NCI-H524 treated with DMSO at 0.1 percent for 48 hours (cell line): ENCODE data around the gene IRF4.
"Not testable (repeated sequence)": the region's sequence is repeated elsewhere in the genome, so short reads cannot be mapped to it uniquely, and the experiment has no call there.

Experiments
- DNase-seq: peaks from one replicate; lab custom pipeline; 2025; lab: John Stamatoyannopoulos, UW

The IRF4 gene

GRCh38 chr6:422433-423054, 31.0 kb downstream of the IRF4 start:
- no peak for DNase-seq

GRCh38 chr6:423055-423798, 31.7 kb downstream of the IRF4 start:
- DNase-seq = no peak

GRCh38 chr6:423799-424345, 32.3 kb downstream of the IRF4 start:
- DNase-seq = no peak

- no peak for DNase-seq
Observed at GRCh38 chr6:424741-425417, 33.3 kb downstream of the IRF4 start.

- DNase-seq = not testable (repeated sequence)
Observed at GRCh38 chr6:425418-425788, 33.9 kb downstream of the IRF4 start.

DNA sequence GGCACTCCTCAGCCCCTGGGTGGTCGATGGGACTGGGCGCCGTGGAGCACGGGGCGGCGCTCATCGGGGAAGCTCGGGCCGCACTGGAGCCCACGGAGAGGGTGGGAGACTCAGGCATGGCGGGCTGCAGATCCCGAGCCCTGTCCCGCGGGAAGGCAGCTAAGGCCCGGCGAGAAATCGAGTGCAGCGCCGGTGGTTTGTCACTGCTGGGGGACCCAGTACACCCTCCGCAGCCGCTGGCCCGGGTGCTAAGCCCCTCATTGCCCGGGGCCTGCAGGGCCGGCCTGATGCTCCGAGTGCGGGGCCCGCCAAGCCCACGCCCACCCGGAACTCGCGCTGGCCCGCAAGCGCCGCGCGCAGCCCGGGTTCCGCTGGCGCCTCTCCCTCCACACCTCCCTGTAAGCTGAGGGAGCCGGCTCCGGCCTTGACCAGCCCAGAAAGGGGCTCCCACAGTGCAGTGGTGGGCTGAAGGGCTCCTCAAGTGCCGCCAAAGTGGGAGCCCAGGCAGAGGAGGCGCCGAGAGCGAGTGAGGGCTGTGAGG, 34.7 kb downstream of the IRF4 start:
- DNase-seq = not testable (repeated sequence)

DNA sequence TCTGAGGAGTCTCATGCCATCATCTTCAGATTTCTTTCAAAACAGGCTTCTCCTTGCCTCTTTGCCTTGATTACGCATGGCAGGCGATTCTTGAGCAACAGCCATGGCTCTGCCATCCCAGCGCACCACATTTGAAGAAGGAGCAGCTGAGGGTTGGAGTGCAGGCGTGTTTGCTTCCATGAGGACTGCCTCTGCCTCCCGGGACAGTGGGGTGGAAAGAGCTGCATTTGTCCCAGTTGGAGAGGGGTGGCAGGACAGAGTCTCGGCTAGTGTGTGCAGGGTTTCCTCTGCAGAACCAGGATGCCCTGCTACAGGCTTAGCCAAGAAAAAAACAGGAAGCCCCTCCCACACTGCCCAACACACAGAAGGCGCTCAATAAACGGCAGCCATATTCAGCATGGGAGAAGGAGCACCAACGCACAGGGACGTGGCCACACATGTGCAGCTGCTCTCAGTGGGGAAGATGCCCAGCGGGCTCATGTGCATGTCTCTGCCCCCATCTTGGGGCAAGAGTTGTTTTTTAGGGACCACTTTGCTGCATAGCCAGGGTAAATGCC, 36.6 kb downstream of the IRF4 start:
- no peak for DNase-seq

DNA sequence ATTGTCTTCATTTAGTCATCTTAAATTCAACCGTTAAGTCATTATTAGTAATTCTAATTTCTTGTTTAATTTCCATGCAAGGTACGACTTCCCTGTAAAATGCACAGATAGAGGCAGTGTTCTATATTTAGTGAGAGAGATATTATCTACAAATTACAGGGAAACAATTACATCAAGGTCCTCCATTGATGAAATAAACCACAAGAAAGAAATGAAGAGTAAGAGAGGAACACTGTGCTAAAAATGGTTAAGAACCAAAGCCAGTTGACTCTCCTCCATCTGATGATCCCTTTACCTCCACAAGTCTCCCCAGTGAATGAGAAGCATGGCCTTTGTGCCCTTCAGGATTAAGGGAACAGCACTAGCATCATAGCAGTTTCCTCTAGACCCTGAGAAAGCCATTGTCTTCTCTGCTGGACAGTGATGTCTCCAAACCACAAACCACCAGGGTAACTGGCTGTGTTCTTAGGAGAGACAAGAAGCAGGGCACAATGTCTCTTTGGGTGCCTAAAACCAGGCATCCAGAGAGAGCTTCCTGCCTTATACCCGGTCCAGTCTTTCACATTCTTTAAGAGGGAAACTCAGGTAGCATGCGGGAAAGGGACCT, 38.1 kb downstream of the IRF4 start:
- no peak for DNase-seq

- no peak for DNase-seq
Observed at GRCh38 chr6:431504-431903, 40.0 kb downstream of the IRF4 start.

DNA sequence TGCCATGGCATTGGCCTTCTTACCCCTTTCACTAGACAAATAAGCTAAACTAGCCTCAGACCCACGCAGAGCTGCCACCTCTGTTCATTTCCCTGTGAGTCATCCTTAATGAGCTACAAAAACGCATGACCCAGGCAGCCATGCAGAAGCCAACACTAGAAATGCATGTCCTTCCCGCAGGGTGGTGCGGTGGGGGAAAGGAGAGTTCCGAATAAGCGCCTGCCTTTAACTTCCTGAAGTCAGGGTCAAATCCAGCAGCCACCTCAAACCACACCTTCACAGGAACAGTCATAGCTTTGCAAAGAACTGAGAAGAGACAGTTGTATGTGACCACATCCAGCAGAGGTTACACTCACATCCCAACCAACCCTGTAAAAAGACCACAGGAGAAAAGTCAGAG, 40.4 kb downstream of the IRF4 start:
- no peak for DNase-seq

GRCh38 chr6:434051-434705, 42.6 kb downstream of the IRF4 start:
- no peak for DNase-seq

- no peak for DNase-seq
Observed at GRCh38 chr6:435441-436307, 44.1 kb downstream of the IRF4 start.

DNA sequence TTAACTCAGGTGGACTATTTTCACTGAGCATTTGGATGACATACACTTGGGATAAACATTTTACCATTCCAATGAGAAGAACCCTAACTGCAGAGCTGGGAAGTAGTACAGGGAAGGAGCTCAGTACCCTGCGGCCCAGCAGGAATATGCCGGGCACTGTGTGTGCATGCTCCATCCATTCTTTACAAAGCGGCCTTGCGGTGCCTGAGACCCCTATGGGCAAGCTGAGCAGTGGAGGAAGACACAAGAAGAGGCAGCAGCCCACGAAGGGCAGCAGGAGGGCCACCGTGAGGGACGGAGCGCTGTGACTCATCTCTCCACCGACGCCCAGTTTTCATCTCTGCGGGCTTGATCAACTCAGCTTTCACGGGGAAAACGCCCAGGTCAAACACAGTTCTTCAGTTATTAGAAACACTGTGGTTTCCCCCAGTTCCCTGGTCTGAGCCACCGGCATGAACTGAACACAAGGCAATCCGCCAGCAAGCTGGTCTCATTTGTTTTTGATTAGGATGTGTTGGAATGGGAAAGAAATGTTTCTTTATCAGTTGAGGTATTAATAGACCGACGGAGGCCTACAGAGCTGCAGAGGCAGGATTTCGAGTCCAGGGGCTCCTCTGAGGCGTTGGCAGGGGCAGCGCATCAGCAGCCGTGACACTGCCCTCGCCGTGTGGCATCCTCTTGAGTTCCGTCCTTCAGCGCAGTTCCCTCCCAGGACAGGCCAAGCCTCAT, 44.9 kb downstream of the IRF4 start:
- no peak for DNase-seq

DNA sequence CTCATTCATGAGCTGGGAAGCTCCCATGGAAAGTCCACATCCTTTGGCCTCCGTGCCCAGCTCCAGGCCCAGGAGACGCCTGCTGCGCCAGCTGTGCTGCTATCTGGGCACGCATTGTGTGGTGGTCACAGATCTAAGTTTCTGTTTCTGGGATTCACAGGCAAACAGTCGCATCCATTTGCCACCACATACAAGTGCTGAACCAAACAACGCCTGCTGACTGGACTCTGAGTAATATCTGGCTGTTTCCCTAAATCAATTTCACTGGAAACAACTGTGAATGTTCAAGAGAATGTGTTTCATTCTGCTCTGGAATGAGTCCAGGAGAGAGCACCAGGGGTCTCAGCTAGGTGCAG, 45.5 kb downstream of the IRF4 start:
- no peak for DNase-seq

DNA sequence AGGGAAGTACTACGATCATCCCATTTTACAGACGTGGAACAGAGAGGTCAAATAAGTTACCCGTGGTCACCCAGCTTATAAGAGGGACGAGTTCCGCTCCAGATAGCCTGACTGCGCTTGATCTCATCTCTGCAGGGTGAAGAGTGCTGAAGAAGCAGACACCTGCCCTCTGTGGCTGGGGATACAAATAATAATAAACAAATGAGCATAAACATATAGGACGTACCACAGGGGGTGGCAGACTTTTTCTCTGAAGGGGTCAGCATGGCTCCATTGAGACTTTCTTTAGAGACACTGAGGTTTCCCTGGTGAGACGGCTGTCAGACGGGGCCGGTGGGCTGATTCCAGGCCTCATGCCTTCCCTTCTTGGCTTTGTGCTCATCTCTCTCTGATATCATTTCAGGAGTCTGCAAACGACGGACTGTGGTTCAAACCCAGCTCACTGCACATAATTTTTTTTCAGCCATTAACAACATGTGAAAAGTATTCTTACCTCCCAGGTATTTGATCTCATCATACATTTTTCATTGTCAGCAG, 47.1 kb downstream of the IRF4 start:
- DNase-seq = no peak

GRCh38 chr6:439641-440167, 48.2 kb downstream of the IRF4 start:
- DNase-seq = peak; percentile 32

DNA sequence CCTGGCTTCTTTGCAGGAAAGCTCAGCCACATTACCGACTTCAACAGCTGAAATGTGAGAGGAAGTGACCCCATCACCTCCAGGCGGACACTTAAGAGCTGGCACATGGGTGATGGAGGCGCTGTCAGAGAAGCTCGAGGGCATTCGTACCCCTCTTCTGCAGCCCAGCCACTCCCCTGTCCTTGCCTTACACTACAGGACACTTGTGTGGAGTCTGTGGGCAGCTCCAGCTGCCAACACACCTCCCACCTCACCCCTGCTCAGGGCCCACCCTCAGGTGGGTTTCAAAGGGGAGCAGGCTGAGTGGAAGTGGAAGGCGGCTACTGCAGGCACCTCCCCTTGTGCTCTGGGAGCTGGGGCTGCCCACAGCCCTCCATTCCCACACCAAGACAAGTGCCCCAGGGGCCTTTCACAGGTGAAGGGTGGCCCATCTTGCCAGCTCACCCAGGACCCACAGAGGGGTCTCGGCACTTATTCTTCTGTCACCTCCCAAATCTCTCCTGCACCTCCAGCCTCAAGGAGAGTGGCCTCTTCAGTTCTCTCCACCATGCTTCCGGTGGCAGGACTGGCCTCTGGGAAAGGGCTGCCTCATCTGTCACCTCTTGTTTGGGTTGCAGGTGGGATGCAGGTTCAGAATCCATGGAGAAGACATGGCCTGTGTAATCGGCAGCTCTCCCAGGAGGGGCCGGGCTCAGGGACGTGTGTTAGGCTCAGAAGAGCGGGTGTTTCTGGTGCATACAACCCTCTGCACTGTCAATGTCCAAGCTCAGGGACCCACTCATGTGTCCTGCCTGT, 49.8 kb downstream of the IRF4 start:
- DNase-seq = no peak

- no peak for DNase-seq
Observed at GRCh38 chr6:443621-444159, 52.1 kb downstream of the IRF4 start.
